NCI-H1105 treated with DMSO at 0.1 percent for 48 hours (cell line): Measurements from ENCODE around the gene USH2A.
A peak's percentile ranks its signal among the peaks of the same experiment; 100 is the strongest.

ENCODE experiments used
- DNase-seq: peaks from one replicate; lab custom pipeline; 2025; lab: John Stamatoyannopoulos, UW

Gene USH2A

DNA sequence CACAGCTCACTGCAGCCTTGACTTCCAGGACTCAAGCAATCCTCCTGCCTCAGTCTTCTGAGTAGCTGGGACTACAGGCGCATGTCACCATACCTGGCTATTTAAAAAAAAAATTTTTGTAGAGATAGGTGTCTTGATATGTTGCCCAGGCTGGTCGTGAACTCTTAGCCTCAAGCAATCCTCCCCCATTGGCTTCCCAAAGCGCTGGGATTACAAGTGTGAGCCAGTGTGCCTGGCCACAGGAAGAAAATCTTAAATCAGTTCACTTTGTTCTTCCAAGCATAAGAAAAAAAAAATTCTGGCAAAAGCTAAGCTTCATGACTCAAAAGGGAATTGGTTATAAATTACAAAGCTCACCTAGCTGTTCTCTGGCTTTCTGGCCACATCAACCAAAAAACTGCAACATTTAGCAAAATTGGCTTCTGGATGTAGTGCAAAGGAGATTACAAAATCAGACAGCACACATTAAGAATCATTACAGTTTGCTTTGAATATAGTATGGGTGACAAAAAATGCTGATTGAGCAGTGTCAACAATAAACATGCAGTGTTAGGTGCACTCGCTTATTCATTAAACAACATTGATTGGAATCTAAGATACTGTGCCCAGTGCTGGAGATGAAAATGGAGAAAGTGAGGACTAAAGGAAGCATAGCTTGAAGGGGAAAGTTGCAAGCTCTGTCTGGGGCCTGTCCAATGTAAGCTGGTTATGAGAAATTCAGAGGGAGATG is 779.5 kb downstream of the USH2A start:
- no peak for DNase-seq

GRCh38 chr1:215640429-215641148 is 782.7 kb downstream of the USH2A start:
- DNase-seq: no peak

DNA sequence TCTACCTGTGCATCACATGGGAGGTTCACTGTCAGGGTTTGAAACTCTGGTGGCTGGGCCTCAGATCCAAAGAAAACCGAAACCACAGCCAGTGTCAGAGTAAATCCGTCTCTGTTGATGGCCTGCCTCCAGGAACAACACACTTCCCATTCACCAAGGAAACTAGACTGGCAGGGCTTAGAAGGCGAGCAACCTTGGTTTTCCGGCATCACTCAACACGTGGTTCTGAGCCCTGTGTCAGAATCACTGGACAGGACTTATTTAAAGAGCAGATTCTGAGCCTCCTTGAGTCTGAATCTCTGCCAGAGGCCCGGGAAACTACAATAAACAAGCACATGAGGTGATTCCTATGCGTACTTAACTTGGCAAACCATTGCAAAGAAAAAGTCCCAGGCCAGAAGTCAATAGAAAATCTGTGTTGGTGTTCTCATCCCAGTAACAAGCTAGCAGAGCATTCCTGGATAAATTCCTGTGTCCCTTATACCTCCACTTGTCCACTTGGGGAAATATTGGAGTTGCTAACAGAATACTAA is 786.1 kb downstream of the USH2A start:
- no peak for DNase-seq

DNA sequence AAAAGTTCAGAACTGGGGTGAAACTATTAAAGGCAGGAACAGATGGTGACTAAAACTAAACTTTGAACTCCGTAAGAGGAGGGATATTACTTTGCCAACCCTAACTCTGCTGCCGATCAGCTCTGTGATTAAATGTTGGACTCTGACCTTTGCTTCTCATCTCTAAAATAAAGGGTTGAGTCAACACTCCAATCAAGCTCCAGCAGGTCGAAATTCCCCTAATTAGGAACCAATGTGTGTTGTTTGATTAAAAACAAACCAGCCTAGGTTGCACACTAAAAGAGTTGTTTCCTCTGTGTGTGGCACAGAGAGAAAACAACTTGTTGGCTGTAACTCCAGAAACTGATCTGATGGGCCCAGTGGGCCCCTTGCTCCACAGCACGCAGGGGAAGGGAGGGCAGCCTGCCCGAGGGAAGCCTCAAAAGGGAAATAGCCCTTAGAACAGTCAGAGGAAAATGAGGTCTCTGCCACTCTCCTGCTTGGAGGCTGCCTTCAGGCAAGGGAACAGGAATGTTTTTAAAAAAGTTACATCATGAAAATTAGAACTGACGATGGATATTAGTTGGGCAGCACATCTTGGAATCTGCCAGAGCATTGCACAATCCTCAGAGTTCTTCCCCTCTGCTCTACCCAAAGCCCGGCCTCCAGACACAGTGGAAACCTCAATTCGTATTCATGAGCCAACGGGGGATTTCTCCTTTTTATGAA is 786.8 kb downstream of the USH2A start:
- DNase-seq: no peak

GRCh38 chr1:215635827-215636226 is 787.4 kb downstream of the USH2A start:
- no peak for DNase-seq

DNA sequence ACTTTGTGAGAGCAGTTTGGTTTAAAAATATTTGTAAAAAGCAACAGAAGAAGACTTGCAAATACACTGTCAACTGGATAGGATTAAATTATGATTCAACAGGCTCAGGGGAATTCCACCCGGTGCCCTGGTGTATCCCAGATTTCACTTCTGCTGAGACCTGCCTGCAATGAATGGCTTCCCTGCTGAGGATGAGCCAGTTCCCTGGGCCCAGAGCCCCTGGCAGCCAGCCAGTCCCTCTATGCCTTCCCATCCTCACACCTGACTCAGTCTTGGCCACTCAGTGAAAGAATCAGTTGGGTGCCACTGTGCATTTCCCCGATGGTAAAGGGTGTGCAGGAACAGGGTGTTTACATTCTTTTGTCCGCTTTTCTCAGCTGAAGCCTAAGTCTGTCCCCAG is 791.8 kb downstream of the USH2A start:
- DNase-seq: peak; percentile 65

- no peak for DNase-seq
Observed at GRCh38 chr1:215631040-215631439, 792.2 kb downstream of the USH2A start.

DNA sequence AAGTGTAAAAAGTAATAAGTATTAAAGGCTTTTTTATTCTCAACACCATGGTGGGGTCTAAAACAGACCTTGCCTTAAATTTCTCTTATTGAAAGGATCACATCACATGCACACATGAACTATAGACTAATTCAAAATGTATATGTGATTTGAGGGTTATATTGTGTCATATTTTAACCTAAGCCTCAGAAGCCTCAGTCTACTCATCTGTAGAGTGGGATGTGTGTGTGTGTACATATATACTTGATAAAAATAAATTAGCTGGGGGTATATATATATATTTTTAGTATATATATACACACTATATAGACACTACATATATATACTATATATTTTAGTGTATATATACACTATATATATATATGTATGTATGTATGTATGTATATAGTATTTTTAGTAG is 797.3 kb downstream of the USH2A start:
- DNase-seq: no peak

GRCh38 chr1:215623162-215623561 is 800.1 kb downstream of the USH2A start:
- DNase-seq: no peak

DNA sequence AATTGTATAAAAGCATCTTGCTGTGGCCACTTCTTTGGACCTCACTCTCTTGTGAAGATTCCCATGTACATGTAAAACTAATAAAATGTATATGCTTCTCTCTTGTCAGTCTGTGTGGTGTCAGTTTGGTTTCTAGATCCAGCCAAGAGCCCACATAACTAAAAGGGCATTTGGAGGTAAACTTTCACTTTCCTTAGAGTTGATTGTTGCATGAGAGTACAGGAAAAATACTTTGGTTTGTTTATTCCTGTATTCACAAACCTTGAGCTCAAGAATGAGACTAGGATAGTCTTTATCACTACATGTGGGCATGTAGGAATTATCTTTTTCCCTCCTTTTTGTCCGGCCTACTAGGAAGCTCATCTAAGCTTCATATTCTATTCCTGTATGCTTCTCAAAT is 805.3 kb downstream of the USH2A start:
- no peak for DNase-seq

DNA sequence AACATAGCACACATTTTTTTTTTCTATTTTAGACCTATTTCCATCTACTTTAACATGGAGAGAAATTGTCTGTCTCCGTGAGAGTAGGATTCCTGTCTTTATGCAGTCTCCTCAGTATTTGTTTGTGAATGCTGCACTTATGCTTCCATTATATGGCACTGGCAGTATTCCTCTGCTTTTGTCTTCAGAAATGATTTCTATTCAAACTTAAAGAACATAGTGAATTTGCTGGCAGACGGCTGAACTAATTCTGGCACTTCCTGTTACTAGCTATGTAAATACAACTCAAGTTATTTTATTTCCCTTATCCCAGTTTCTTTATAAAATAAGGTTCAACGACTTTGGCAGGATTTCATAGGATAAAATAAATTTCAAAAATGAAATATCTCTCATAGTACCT is 810.9 kb downstream of the USH2A start:
- DNase-seq: peak; percentile 16

GRCh38 chr1:215608646-215609045 is 814.6 kb downstream of the USH2A start:
- DNase-seq: no peak

GRCh38 chr1:215607412-215607811 is 815.8 kb downstream of the USH2A start:
- no peak for DNase-seq

DNA sequence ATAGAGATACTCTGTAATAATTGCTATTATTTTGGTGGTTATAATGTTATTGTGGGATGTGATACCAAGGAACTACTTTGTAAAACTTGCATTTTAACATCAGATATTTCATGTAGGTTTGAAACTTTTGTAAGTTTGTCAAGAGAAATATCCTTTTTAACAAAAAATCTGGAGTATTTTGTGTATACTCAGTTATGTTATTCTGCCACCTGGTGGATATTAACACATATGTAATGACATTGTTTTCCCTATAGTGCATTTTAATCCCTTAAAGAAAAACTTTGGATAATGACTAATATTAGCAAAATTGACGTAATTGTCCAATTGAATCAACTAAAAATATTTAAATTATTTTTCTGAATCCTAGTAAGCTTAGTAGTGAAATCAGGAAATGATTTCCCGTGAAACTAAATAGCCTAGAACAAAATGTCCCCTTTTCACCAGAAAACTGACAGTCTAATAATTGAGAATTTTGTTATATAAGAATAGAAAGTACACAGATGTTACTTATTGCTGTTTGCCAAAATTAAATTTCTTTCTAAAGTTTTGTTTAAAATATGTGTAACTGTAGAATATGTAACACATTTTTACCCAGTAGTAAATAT is 816.6 kb downstream of the USH2A start:
- DNase-seq: no peak

GRCh38 chr1:215606036-215606435 is 817.2 kb downstream of the USH2A start:
- DNase-seq: no peak

DNA sequence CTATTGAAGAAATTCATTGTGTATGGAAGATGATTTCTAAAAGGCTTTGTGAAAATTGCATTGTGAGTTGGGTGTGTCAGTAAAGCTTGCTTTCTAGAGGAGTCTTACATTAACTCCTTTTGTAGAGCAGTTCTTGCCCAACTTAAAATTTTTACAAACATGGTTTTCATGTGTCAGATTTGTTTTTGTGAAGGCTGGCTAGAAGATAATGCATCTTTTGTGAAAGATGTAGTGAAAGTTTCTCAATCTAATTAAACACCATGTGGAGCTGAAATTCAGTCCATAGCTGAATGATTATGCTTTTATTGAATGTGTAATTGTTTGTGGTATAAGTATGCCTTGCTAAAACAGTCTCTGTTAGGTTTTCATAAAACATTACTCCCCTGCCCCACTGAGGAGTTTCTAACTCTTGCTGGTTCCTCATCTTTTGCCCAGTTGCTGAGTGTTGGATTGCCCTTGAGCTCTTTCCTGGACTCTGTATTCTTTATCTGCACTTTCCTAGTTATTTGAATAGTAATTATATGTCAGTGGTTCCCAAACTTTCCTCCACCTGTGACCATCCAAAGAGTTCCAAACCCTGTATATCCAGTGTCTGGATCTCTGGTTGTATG is 818.1 kb downstream of the USH2A start:
- DNase-seq: no peak

- DNase-seq: no peak
Observed at GRCh38 chr1:215603319-215603718, 819.9 kb downstream of the USH2A start.

GRCh38 chr1:215601276-215601675 is 822.0 kb downstream of the USH2A start:
- DNase-seq: no peak

DNA sequence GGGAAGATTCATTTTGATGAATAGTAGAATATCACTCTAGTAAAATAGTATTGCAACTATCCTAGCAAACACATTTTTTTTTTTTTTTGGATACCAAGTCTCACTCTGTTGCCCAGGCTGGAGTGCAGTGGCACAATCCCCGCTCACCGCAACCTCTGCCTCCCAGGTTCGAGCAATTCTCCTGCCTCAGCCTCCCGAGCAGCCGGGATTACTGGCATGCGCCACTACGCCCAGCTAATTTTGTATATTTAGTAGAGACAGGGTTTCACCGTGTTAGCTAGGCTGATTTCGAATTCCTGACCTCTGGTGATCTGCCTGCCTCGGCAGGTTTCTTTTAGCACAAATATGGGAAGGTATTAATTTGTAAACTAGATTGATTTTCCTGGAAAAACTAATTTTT is 822.4 kb downstream of the USH2A start:
- no peak for DNase-seq

GRCh38 chr1:215600258-215600792 is 822.9 kb downstream of the USH2A start:
- no peak for DNase-seq

- peak; percentile 64 for DNase-seq
Observed at GRCh38 chr1:215599418-215600074, 823.7 kb downstream of the USH2A start.
